KMS-11 (cell line): ENCODE results near the gene IL12RB2.

Source experiments
- H2AFZ ChIP-seq: fragments of 200-600 bp; sonication (generic); 2 replicates; pipeline ENCODE4 v1.6.1; 2016; ENCODE audit warnings: antibody characterized with exemption, mixed run types, low read depth
- H3K27ac ChIP-seq: fragments of 200-600 bp; sonication (generic); 2 replicates; pipeline ENCODE4 v1.6.1; 2016; ENCODE audit warnings: mild to moderate bottlenecking, mixed run types
- H3K27me3 ChIP-seq: fragments of 200-600 bp; sonication (generic); 2 replicates; pipeline ENCODE4 v1.6.1; 2017; ENCODE audit warnings: mild to moderate bottlenecking, low read depth, mixed run types, moderate library complexity; ENCODE audit not compliant: insufficient read depth
- H3K36me3 ChIP-seq: fragments of 200-600 bp; sonication (generic); 2 replicates; pipeline ENCODE4 v1.6.1; 2017; ENCODE audit warnings: mild to moderate bottlenecking, mixed run types; ENCODE audit not compliant: insufficient read depth
- H3K4me1 ChIP-seq: fragments of 200-600 bp; sonication (generic); 2 replicates; pipeline ENCODE4 v1.6.1; 2016; ENCODE audit warnings: mild to moderate bottlenecking, low read depth, mixed run types; ENCODE audit not compliant: poor library complexity, severe bottlenecking
- H3K4me2 ChIP-seq: fragments of 200-600 bp; sonication (generic); 2 replicates; pipeline ENCODE4 v1.7.0; 2016; ENCODE audit warnings: mild to moderate bottlenecking, mixed run types
- H3K4me3 ChIP-seq: fragments of 200-600 bp; sonication (generic); IDR thresholded peaks from 2 replicates; pipeline ENCODE4 v1.6.1; 2017; ENCODE audit warnings: low read depth, low read length, mixed read lengths; ENCODE audit not compliant: insufficient read depth
- H3K79me2 ChIP-seq: fragments of 200-600 bp; sonication (generic); 2 replicates; pipeline ENCODE4 v1.6.1; 2016; ENCODE audit warnings: low read depth, mixed run types; ENCODE audit not compliant: insufficient read depth
- H3K9ac ChIP-seq: fragments of 200-600 bp; sonication (generic); 2 replicates; pipeline ENCODE4 v1.6.1; 2016; ENCODE audit warnings: mild to moderate bottlenecking, mixed run types
- H4K20me1 ChIP-seq: fragments of 200-600 bp; sonication (generic); 2 replicates; pipeline ENCODE4 v1.6.1; 2016; ENCODE audit warnings: mild to moderate bottlenecking, mixed run types; ENCODE audit not compliant: insufficient read depth
- TF ChIP-seq, protein P1 (sequence below): fragments of 200-600 bp; sonication (generic); conservative IDR thresholded peaks from 2 replicates; pipeline ENCODE4 v1.6.1; 2017; ENCODE audit warnings: low read depth, mild to moderate bottlenecking, antibody characterized with exemption, low read length, moderate library complexity, mixed read lengths

The IL12RB2 gene

DNA sequence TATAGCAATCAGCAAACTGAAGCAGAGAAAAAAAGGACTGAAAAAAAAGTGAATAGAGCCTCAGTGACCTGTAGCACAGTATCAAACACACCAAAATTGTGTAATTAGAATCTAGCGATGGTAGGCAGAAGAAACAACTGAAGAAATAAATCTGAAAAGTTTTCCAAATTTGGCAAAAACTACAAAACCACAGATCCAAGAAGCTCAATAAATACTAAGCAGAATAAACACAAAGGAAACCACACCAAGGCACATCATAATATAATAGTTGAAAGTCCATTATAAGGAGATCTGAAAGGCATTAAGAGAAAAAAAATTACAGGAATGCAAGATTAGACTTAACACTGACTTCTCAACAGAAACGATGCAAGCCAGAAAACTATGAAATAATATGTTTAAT, 7.1 kb upstream of the IL12RB2 start:
- no peak overlapping the region for H3K27ac ChIP-seq
- no peak overlapping the region for H2AFZ ChIP-seq
- TF ChIP-seq, protein P1, sequence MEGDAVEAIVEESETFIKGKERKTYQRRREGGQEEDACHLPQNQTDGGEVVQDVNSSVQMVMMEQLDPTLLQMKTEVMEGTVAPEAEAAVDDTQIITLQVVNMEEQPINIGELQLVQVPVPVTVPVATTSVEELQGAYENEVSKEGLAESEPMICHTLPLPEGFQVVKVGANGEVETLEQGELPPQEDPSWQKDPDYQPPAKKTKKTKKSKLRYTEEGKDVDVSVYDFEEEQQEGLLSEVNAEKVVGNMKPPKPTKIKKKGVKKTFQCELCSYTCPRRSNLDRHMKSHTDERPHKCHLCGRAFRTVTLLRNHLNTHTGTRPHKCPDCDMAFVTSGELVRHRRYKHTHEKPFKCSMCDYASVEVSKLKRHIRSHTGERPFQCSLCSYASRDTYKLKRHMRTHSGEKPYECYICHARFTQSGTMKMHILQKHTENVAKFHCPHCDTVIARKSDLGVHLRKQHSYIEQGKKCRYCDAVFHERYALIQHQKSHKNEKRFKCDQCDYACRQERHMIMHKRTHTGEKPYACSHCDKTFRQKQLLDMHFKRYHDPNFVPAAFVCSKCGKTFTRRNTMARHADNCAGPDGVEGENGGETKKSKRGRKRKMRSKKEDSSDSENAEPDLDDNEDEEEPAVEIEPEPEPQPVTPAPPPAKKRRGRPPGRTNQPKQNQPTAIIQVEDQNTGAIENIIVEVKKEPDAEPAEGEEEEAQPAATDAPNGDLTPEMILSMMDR, result no peak
- H3K4me1 ChIP-seq, result no peaks in the 10 kb centered on the region
- no peaks in the 10 kb centered on the region for H3K36me3 ChIP-seq
- H3K79me2 ChIP-seq, result no peaks in the 10 kb centered on the region
- H3K4me2 ChIP-seq, result no peak overlapping the region
- no peaks in the 10 kb centered on the region for H4K20me1 ChIP-seq
- no peak overlapping the region for H3K9ac ChIP-seq
- no peak overlapping the region for H3K4me3 ChIP-seq
- no peaks in the 10 kb centered on the region for H3K27me3 ChIP-seq

DNA sequence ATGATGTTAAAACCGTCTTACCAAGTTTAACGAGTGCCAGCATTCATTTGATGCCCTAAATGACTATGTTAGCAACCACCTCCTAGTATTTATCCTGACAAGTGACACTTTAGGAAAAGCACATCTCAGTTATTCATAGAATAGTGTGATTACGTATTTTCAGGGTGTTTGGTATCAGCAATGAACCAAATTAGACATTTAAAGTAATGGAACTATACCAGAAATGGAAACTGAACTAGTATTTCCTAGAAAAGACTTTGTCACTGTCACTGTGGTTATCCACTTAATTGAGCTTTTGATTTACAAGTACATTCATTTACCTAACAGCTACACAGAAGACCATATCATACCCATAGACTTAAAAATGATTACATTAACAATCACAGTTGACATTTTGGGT, 3.6 kb upstream of the IL12RB2 start:
- Histone ChIP-seq H3K4me1 (no peaks in the 10 kb centered on the region), H3K79me2 (no peaks in the 10 kb centered on the region), H3K36me3 (no peaks in the 10 kb centered on the region), H4K20me1 (no peaks in the 10 kb centered on the region), H3K4me3 (no peak overlapping the region), H3K27me3 (no peaks in the 10 kb centered on the region), H3K9ac (no peak overlapping the region), H2AFZ (no peak overlapping the region), H3K4me2 (no peak overlapping the region), H3K27ac (no peak overlapping the region)
- TF ChIP-seq, protein P1, result no peak

DNA sequence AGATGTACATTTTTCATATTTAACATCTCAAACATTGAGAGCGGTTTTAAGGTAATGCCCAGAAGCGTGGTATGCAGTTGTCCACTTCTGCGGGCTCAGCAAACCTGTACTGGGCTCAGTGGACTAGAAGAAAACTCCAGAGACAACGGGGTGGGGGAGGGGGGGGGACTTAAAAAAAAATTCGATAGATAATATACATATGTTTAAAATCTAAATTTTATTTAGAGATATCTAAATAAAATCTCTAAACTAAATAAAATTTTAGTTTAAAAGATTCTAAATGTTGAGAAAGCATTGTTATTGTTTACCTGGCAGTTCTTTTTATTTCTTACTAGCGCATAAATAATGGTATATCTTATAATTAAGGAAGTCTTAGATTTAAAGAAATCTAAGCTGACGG, 1.1 kb upstream of the IL12RB2 start:
- H3K27me3 ChIP-seq, result no peaks in the 10 kb centered on the region
- H4K20me1 ChIP-seq, result no peaks in the 10 kb centered on the region
- H3K4me2 ChIP-seq, result no peak overlapping the region
- H2AFZ ChIP-seq, result no peak overlapping the region
- no peaks in the 10 kb centered on the region for H3K4me1 ChIP-seq
- H3K79me2 ChIP-seq, result no peaks in the 10 kb centered on the region
- no peak overlapping the region for H3K4me3 ChIP-seq
- TF ChIP-seq, protein P1, result no peak
- no peaks in the 10 kb centered on the region for H3K36me3 ChIP-seq
- H3K9ac ChIP-seq, result no peak overlapping the region
- H3K27ac ChIP-seq, result no peak overlapping the region

DNA sequence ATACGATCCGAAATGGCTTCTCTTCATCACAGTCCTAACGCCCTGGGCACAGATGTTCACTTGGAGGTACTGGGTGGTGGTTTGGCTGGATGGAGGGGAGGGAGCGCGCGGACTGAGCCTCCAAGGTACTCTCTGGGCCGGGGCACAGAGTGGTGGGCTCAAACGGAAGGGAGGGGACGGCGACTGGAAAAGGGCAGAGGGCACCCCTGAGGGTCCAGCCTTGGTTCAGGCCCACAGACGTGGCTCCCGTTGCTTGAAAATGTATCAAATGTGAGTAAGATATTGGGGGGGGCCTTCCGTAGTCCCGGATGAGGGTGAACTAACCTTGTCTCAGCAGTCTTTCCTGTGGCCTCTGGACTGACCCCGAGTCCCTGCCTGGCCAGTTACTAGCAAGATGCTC, 463 bp downstream of the IL12RB2 start:
- no peaks in the 10 kb centered on the region for H4K20me1 ChIP-seq
- no peaks in the 10 kb centered on the region for H3K79me2 ChIP-seq
- H3K4me1 ChIP-seq, result no peaks in the 10 kb centered on the region
- TF ChIP-seq, protein P1, result no peak
- no peak overlapping the region for H2AFZ ChIP-seq
- no peaks in the 10 kb centered on the region for H3K27me3 ChIP-seq
- no peak overlapping the region for H3K4me2 ChIP-seq
- H3K4me3 ChIP-seq, result no peak overlapping the region
- no peaks in the 10 kb centered on the region for H3K36me3 ChIP-seq
- H3K27ac ChIP-seq, result no peak overlapping the region
- H3K9ac ChIP-seq, result no peak overlapping the region

DNA sequence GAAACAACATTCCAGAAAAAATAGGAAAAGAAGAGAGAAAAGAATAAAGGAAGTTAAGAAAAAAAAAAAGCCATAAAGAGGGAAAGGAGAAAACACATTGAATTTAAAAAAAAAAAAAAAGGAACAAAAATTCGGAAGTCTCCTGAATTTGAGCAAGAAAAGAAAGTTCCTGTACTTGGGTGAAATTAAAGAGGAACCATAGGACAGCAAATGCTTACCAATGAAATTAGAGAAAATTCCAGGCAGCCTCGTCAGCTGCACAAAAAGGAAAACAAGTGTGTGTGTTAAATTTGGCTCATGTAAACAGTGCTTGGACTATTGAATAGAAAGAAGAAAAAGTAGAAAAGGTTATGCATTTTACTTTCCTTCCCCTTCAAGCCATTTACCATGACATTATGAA, 4.9 kb downstream of the IL12RB2 start:
- TF ChIP-seq, protein P1, result no peak
- no peaks in the 10 kb centered on the region for H3K36me3 ChIP-seq
- no peaks in the 10 kb centered on the region for H3K4me1 ChIP-seq
- no peak overlapping the region for H2AFZ ChIP-seq
- no peaks in the 10 kb centered on the region for H3K79me2 ChIP-seq
- no peaks in the 10 kb centered on the region for H4K20me1 ChIP-seq
- no peaks in the 10 kb centered on the region for H3K27me3 ChIP-seq
- no peak overlapping the region for H3K4me2 ChIP-seq
- no peak overlapping the region for H3K27ac ChIP-seq
- H3K4me3 ChIP-seq, result no peak overlapping the region
- H3K9ac ChIP-seq, result no peak overlapping the region
